SKM-1 treated with dmso at 0.1 percent for 144 hours (cell line): ENCODE measurements around the gene CPEB1.
"Not testable (repeated sequence)": the region's sequence is repeated elsewhere in the genome, so short reads cannot be mapped to it uniquely, and the experiment has no call there.

Experiments used
- DNase-seq: peaks from one replicate; lab custom pipeline; 2025; ENCODE audit not compliant: unreplicated experiment; lab: John Stamatoyannopoulos, UW

Gene CPEB1

GRCh38 chr15:82530606-82531379 lies 116.4 kb downstream of the CPEB1 start:
- DNase-seq = no peak

- no peak for DNase-seq
Observed at GRCh38 chr15:82530006-82530405, 117.2 kb downstream of the CPEB1 start.

- not testable (repeated sequence) for DNase-seq
Observed at GRCh38 chr15:82513587-82513986, 133.6 kb downstream of the CPEB1 start.

GRCh38 chr15:82507693-82508092 lies 139.5 kb downstream of the CPEB1 start:
- DNase-seq = not testable (repeated sequence)

- DNase-seq = not testable (repeated sequence)
Observed at GRCh38 chr15:82507087-82507486, 140.1 kb downstream of the CPEB1 start.

GRCh38 chr15:82505842-82506241 lies 141.3 kb downstream of the CPEB1 start:
- DNase-seq = not testable (repeated sequence)

DNA sequence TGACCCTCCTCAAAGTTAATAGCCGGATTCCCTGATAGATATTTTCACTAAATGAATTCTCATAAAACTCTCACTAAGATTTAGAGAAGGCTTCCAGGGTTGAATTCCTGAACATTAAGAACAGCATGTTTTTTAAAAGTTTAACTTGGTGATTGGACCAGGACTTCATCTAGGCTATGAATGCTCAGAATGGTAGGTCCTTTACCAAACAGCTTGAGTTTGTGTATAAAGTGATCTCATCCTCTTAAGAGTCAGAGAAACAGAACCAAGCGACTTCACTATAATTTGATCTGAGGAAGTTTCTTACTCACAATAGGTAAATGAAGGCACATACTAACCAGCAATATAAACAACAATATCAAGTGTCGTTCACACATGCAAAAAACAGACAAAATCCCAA lies 143.1 kb downstream of the CPEB1 start:
- not testable (repeated sequence) for DNase-seq

DNA sequence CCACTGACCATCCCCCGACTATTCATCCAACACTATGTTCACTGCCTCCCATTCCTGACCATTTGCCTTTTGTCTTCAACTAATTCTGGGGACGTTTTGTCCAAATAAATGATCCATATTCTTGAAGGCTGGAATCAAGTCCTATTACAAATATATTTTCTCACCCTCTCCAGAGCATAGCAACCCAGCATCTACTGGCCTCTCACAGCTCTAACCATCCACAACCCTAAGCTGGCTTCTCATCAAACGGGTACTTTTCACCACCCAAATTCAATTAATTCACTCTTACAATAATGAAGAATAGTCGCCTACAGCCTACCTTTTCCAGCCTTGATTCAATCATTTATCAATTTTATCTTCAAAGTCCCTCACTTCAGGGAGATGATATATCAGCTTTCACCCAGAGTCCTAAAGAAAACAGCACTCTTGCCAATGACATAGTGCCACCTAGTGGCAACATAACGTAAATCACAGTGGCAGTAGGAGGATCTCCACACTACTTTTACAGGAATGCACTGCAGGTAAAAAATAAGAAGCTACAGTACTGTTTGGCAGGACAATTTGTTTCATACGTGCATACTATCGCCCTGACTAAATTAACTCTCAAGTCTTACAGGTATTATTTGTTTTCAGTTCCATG lies 144.3 kb downstream of the CPEB1 start:
- not testable (repeated sequence) for DNase-seq

GRCh38 chr15:82500772-82501171 lies 146.4 kb downstream of the CPEB1 start:
- DNase-seq = not testable (repeated sequence)

GRCh38 chr15:82497978-82498377 lies 149.2 kb downstream of the CPEB1 start:
- not testable (repeated sequence) for DNase-seq
